Large intestine (tissue), 3 donors: ENCODE results near the gene PHLDB2. TPM values are rescaled to one million over a fixed set of nuclear protein-coding genes. Genes with fewer than 3 reads are reported as not detected.

Experiments
- DNase-seq, 2 donors: peaks; one replicate each; pipeline versions ENCODE4 v3.0.0 to v3.0.0-alpha.2; 2013
- H3K27ac ChIP-seq: one replicate; pipeline ENCODE4 v1.5.1; 2013; ENCODE audit warnings: low read length
- H3K27me3 ChIP-seq: 2 replicates; pipeline ENCODE4 v1.6.1; 2013; ENCODE audit warnings: low read length; ENCODE audit not compliant: control insufficient read depth, insufficient read depth
- H3K36me3 ChIP-seq: 2 replicates; pipeline ENCODE4 v1.6.1; 2013; ENCODE audit warnings: low read length; ENCODE audit not compliant: control insufficient read depth, insufficient read depth
- H3K4me1 ChIP-seq: one replicate; pipeline ENCODE4 v1.6.1; 2013; ENCODE audit warnings: low read length; ENCODE audit not compliant: control insufficient read depth, insufficient read depth
- H3K4me3 ChIP-seq: one replicate; pipeline ENCODE4 v1.5.1; 2013; ENCODE audit warnings: low read length
- H3K9me3 ChIP-seq: one replicate; pipeline ENCODE4 v1.6.1; 2013; ENCODE audit warnings: mild to moderate bottlenecking, low read depth, low read length, moderate library complexity; ENCODE audit not compliant: control insufficient read depth
- WGBS: methylation state at CpG from one replicate; pipeline ENCODE4 v1.1.5; 2013; ENCODE audit warnings: low lambda C conversion rate; ENCODE audit not compliant: insufficient coverage; 5-methylcytosine and 5-hydroxymethylcytosine counted together
- polyA plus RNA-seq: library from polyadenylated mRNA; unstranded; fragments of 120-200 nt; gene quantifications from one replicate; pipeline ENCODE4 v1.2.1, GENCODE V29; 2013

PHLDB2 gene
- polyA plus RNA-seq, 1 donor: 22.2 TPM

DNA sequence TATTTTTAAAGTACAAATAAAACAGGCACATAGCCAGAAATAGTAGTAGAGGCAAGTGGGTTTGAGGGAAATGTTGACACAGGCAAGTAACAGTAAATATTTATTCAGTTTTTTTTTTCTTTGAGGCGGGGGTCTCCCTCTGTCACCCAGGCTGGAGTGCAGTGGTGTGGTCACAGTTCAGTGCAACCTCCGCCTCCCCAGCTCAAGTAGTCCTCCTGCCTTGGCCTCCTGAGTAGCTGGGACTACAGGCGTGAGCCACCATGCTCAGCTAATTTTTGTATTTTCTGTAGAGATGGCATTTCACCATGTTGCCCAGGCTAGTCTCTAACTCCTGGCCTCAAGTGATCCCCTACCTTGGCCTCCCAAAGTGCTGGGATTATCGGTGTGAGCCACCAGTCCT is 43.5 kb downstream of the PHLDB2 start:
- Histone ChIP-seq H3K36me3 (no peaks in the 10 kb centered on the region), H3K27me3 (no peaks in the 10 kb centered on the region), H3K9me3 (no peaks in the 10 kb centered on the region), H3K27ac (no peak overlapping the region), H3K4me3 (no peak overlapping the region), H3K4me1 (no peaks in the 10 kb centered on the region)
- no peak for DNase-seq
- WGBS: no CpG with 5 or more reads among the region's 4 CpGs

DNA sequence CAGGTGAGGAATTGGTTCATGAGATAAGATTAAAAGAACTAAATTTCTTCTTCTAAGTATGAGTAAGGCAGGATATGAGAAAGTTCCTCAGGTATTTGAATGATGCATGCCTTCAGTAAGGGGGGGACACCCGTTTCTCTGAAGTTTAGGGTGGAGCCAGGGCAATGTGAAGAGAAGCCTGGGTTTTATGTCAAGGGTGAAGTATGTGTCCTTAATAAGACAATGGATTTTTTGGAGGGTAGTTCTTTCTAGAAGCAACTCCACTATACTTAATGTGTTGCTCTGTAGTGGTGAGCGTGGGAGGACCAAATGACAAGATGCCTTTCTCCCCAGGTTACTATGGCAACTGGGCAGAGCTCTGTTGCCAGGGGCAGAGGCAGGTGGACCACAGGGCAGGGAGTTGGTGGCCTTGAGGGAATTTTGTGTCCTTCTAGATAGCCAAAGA is 44.0 kb downstream of the PHLDB2 start:
- H3K4me3 ChIP-seq: no peak overlapping the region
- H3K36me3 ChIP-seq: no peaks in the 10 kb centered on the region
- H3K4me1 ChIP-seq: no peaks in the 10 kb centered on the region
- WGBS: no CpG with 5 or more reads among the region's 2 CpGs
- H3K9me3 ChIP-seq: no peaks in the 10 kb centered on the region
- H3K27ac ChIP-seq: no peak overlapping the region
- no peaks in the 10 kb centered on the region for H3K27me3 ChIP-seq
- no peak for DNase-seq

DNA sequence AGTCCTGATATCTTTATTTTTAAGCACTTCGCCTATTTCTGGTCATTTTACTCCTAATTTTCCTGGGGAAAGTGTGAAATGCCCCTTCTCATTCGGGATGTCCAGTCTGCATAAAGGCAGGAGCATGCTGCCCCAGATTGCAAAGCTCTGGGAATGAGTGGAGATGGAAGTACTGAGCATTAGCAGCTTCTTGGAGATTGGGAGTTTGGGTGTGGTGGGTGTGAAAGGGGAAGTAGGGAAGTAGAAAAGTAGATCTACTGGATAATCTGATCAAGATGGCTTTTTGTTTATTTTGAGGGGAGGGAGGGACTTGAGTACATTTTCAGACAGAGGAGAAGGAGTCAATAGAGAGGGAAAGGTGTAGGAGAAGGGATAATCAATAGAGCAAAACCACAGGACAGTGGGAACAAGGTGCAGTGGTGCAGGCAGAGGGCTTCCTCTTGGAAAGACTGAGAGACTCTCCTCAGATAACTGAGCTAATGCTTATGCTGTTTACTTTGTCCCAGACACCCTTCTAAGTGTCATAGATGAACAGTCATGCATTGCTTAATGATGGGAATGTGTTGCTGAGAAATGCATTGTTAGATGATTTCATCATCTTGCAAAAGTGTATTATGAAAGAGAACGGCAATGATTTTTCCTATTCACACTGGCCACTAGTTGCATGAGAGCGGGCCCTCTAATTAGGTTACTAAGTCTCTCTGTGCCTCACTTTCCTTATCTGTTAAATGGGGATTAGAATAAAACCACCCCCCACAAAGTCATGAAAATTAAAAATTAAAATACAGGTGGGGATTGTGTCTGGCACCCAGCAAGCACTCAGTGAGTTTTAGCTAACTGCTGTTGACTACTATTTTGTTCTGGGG is 45.5 kb downstream of the PHLDB2 start:
- no peaks in the 10 kb centered on the region for H3K27me3 ChIP-seq
- H3K4me3 ChIP-seq: no peak overlapping the region
- no peak overlapping the region for H3K27ac ChIP-seq
- no peaks in the 10 kb centered on the region for H3K4me1 ChIP-seq
- H3K9me3 ChIP-seq: no peaks in the 10 kb centered on the region
- H3K36me3 ChIP-seq: no peaks in the 10 kb centered on the region
- WGBS: no CpG with 5 or more reads among the region's 4 CpGs
- peak; percentile 9 to 20 for DNase-seq

DNA sequence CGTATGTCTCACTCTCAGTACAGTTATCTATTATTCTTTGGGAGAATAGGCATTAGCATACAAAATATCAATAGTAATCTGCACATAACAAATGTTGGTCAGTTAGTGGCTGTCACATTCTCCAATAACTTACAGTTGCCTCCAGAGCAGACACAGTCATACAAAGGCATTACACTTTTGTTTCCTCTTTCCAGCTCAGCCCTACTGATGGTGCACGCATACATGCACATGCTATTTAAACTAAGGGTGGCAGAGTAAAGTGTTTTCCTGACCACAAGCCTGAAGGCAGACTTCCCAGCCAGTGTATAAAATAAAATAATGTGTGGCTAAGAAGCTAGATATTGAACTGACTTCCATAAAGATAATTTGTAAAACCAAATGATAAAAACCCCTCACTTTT is 47.6 kb downstream of the PHLDB2 start:
- WGBS: no CpG with 5 or more reads among the region's 2 CpGs
- Histone ChIP-seq H3K36me3 (no peaks in the 10 kb centered on the region), H3K27ac (no peak overlapping the region), H3K9me3 (no peaks in the 10 kb centered on the region), H3K27me3 (no peaks in the 10 kb centered on the region), H3K4me1 (no peaks in the 10 kb centered on the region), H3K4me3 (no peak overlapping the region)
- DNase-seq: no peak

DNA sequence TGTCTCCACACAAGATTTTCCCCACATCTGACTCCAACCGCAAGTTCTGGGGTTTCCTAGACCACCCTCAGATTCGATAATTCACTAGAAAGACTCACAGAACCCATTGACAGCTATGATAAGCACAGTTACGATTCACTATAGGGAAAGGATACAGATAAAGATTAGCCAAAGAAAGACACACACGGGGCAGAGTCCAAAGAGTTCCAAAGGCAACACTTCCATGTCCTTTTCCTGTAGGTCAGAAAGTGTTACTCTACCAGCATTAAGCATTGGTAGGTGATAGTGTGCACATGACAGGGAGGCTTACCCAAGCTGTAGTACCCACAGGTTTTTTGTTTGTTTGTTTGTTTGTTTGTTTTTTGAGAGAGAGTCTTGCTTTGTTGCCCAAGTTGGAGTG is 48.1 kb downstream of the PHLDB2 start:
- Histone ChIP-seq H3K36me3 (no peaks in the 10 kb centered on the region), H3K9me3 (no peaks in the 10 kb centered on the region), H3K27ac (no peak overlapping the region), H3K4me3 (no peak overlapping the region), H3K27me3 (no peaks in the 10 kb centered on the region), H3K4me1 (no peaks in the 10 kb centered on the region)
- no CpG with 5 or more reads among the region's 4 CpGs for WGBS
- no peak for DNase-seq

DNA sequence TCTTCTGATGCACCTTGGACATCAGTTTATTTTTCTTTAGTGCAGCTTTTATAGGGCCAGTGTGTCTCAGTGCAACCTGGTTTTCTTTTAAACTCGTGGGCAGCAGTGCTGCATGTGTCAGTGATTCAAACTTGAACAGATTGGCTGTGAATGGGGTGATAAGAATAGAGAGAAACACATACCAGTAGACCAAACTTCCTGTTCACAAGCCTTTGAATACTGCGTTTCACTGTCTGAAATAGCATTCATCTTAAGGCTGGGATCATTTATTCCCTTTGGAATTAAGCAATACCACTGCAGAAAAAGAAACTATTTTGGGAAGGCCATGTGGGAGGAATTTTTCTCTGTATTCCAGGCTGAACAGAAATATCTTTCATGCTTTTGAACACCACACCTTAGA is 51.7 kb downstream of the PHLDB2 start:
- Histone ChIP-seq H3K4me1 (no peaks in the 10 kb centered on the region), H3K27ac (no peak overlapping the region), H3K4me3 (no peak overlapping the region), H3K27me3 (no peaks in the 10 kb centered on the region), H3K9me3 (no peaks in the 10 kb centered on the region), H3K36me3 (peaks cover 4% of the 10 kb centered on the region)
- WGBS: 29% methylated on average over 1 of the region's 2 CpGs
- no peak for DNase-seq

DNA sequence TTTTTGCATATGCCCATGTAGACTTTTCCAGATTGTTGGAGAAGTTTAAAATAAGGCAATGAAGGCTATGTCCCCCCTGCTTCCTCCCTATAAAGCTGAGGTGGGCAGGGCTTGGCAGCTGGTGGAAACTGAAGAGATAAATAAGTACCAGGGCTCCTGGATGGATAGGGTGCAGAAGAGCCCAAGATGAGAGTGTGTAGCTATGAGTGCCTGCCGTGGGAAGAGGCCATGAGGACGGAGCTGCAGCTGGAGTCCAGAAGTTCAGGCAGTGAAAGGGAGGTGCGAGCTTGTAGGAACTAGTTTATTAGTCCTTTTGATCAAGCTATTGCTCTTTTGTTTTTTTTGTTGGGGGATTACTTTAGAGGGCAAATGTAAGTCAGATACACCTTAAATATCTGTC is 52.4 kb downstream of the PHLDB2 start:
- peak; percentile 24 to 48 for DNase-seq
- Histone ChIP-seq H3K4me3 (no peak overlapping the region), H3K9me3 (no peaks in the 10 kb centered on the region), H3K27me3 (no peaks in the 10 kb centered on the region), H3K36me3 (peaks cover 4% of the 10 kb centered on the region), H3K4me1 (no peaks in the 10 kb centered on the region), H3K27ac (no peak overlapping the region)
- no CpG with 5 or more reads among the region's 3 CpGs for WGBS

DNA sequence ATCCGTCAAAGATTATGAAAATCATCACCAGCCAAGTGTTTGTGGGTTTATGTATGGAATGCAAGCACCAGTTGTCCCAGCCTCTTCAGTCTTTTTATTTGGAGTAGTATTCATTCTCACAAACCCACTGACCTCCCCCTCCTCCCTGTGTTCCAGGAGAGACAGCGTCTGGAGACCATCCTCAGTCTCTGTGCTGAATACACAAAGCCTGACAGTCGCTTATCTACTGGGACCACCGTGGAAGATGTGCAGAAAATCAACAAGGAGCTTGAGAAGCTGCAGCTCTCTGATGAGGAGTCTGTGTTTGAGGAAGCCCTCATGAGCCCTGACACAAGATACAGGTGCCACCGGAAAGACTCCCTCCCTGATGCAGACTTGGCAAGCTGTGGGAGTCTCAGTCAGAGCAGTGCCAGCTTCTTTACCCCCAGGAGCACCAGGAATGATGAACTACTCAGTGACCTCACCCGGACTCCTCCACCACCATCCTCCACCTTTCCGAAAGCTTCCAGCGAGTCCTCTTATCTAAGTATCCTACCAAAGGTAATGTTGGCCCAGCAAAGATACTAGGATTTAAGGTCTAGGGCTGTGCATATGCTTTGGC is 54.2 kb downstream of the PHLDB2 start:
- H3K27ac ChIP-seq: no peak overlapping the region
- whole genome bisulfite sequencing: no CpG with 5 or more reads among the region's 8 CpGs
- H3K36me3 ChIP-seq: peaks cover 4% of the 10 kb centered on the region
- H3K9me3 ChIP-seq: no peaks in the 10 kb centered on the region
- H3K4me3 ChIP-seq: no peak overlapping the region
- no peaks in the 10 kb centered on the region for H3K27me3 ChIP-seq
- DNase-seq: no peak
- no peaks in the 10 kb centered on the region for H3K4me1 ChIP-seq

DNA sequence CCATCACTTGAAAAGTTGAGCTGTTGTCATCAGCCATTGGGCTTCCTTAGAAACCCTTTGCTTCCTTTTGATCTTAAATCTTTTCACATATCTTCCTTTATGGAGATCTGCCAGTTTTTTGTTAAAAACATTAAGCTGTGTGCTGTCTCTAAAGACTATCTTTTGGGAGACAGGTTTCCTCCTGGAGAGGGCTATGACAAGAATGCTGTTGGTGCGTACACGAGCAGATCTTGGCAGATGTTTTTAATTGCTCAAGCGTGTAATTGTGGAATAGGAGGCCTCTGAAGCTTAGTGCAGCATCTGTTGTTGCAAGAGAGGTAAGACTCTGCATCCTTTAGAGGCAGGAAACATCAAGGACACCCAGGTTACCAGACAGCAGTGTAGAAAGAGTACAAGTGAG is 56.8 kb downstream of the PHLDB2 start:
- no CpG with 5 or more reads among the region's 3 CpGs for whole genome bisulfite sequencing
- no peak overlapping the region for H3K27ac ChIP-seq
- H3K4me1 ChIP-seq: no peaks in the 10 kb centered on the region
- H3K9me3 ChIP-seq: no peaks in the 10 kb centered on the region
- peaks cover 20% of the 10 kb centered on the region for H3K36me3 ChIP-seq
- no peaks in the 10 kb centered on the region for H3K27me3 ChIP-seq
- no peak for DNase-seq
- H3K4me3 ChIP-seq: no peak overlapping the region

DNA sequence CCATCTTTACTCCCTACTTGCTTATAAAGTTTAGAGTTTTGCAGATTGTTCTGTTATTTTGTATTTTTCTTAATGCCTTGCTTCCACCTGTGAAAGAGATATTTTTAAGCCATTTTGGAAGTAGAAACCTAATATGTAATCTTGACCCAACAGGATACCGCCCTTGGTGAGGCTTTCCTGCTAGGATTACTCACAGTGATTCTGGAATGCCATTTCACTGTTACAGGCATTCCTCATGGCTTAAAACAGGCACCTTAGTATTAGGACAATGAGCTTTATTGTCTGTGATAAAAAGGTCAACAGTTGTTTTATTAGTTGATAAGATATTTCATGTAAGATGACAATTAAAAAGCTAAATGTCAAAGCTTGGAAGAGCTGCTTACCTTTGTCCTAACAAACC is 58.2 kb downstream of the PHLDB2 start:
- Histone ChIP-seq H3K27ac (no peak overlapping the region), H3K36me3 (peaks cover 24% of the 10 kb centered on the region), H3K27me3 (no peaks in the 10 kb centered on the region), H3K9me3 (no peaks in the 10 kb centered on the region), H3K4me3 (no peak overlapping the region), H3K4me1 (no peaks in the 10 kb centered on the region)
- WGBS: no CpG with 5 or more reads among the region's 1 CpG
- DNase-seq: no peak
